Natural killer cell (primary cell): ENCODE measurements around the gene SLC22A23. TPM values are rescaled to one million over a fixed set of nuclear protein-coding genes. Genes with fewer than 3 reads are reported as not detected.
"Not testable (repeated sequence)": the region's sequence is repeated elsewhere in the genome, so short reads cannot be mapped to it uniquely, and the experiment has no call there.

Source experiments
- ATAC-seq, 3 donors: fragments of 150-1000 bp in 2 of 3; fragments of 200-7000 bp in 1 of 3; cut with Tn5 transposase; 1 replicate in 1 of 3; 2 replicates in 2 of 3; pipeline ENCODE4 v1.10.0; 2021; ENCODE audit warnings: mild to moderate bottlenecking in 2 of 3, moderate library complexity in 2 of 3
- DNase-seq, 2 donors: peaks; one replicate each; pipeline versions ENCODE4 v3.0.0 to v3.0.0-alpha.2; 2013 to 2021; ENCODE audit warnings: mixed read lengths in 1 of 2
- H3K27ac ChIP-seq: one replicate; pipeline ENCODE4 v1.5.1; 2013; ENCODE audit warnings: mild to moderate bottlenecking, low read length
- H3K27me3 ChIP-seq: one replicate; pipeline ENCODE4 v1.6.1; 2013; ENCODE audit warnings: low read length; ENCODE audit not compliant: control insufficient read depth, insufficient read depth
- H3K36me3 ChIP-seq: one replicate; pipeline ENCODE4 v1.6.1; 2013; ENCODE audit warnings: low read length; ENCODE audit not compliant: control insufficient read depth, insufficient read depth
- H3K4me1 ChIP-seq: one replicate; pipeline ENCODE4 v1.6.1; 2013; ENCODE audit warnings: low read length; ENCODE audit not compliant: control insufficient read depth, insufficient read depth
- H3K4me3 ChIP-seq: one replicate; pipeline ENCODE4 v1.5.1; 2013; ENCODE audit warnings: low read length
- H3K9me3 ChIP-seq: one replicate; pipeline ENCODE4 v1.6.1; 2013; ENCODE audit warnings: low read length; ENCODE audit not compliant: control insufficient read depth, insufficient read depth
- H3K27ac Mint-ChIP-seq, 2 donors: one replicate each; pipeline ENCODE4 v1.8.0; 2022; ENCODE audit warnings: mild to moderate bottlenecking in 2 of 2, mixed read lengths in 2 of 2, moderate library complexity in 1 of 2
- H3K27me3 Mint-ChIP-seq, 2 donors: one replicate each; pipeline ENCODE4 v1.8.0; 2022; ENCODE audit warnings: low read depth in 2 of 2, mixed read lengths in 2 of 2
- H3K36me3 Mint-ChIP-seq: one replicate; pipeline ENCODE4 v1.8.0; 2022; ENCODE audit warnings: mixed read lengths
- H3K4me1 Mint-ChIP-seq, 2 donors: one replicate each; pipeline ENCODE4 v1.8.0; 2022; ENCODE audit warnings: mixed read lengths in 2 of 2
- H3K4me3 Mint-ChIP-seq: one replicate; pipeline ENCODE4 v1.8.0; 2022; ENCODE audit warnings: mild to moderate bottlenecking, moderate library complexity, mixed read lengths
- H3K9me3 Mint-ChIP-seq, 2 donors: one replicate each; pipeline ENCODE4 v1.8.0; 2022; ENCODE audit warnings: mixed read lengths in 2 of 2
- WGBS: methylation state at CpG from one replicate; pipeline ENCODE4 v1.1.7; 2013; ENCODE audit warnings: missing lambda C conversion rate; ENCODE audit not compliant: insufficient coverage; 5-methylcytosine and 5-hydroxymethylcytosine counted together
- intact Hi-C: fragments of 100-400 bp; cut with micrococcal nuclease; formaldehyde crosslinking; loops from one replicate; pipeline ENCODE4 v1.14.2; 2022
- total RNA-seq, 4 donors: library from RNA; stranded (reverse); fragments of 120-200 nt in 1 of 4; gene quantifications; one replicate each; pipeline versions ENCODE4 v1.2.3 to v1.2.4, GENCODE V29; 2013 to 2022
- TF ChIP-seq, protein P1 (sequence below): fragments of 200-600 bp; IDR thresholded peaks from one replicate; pipeline ENCODE4 v1.8.0; 2022; ENCODE audit warnings: antibody characterized with exemption

Gene SLC22A23
- total RNA-seq, 3 donors from 2014 or later (not counting 1 experiment from before 2014, with no cell fraction given): 0.24 to 0.79 (median 0.38) TPM

DNA sequence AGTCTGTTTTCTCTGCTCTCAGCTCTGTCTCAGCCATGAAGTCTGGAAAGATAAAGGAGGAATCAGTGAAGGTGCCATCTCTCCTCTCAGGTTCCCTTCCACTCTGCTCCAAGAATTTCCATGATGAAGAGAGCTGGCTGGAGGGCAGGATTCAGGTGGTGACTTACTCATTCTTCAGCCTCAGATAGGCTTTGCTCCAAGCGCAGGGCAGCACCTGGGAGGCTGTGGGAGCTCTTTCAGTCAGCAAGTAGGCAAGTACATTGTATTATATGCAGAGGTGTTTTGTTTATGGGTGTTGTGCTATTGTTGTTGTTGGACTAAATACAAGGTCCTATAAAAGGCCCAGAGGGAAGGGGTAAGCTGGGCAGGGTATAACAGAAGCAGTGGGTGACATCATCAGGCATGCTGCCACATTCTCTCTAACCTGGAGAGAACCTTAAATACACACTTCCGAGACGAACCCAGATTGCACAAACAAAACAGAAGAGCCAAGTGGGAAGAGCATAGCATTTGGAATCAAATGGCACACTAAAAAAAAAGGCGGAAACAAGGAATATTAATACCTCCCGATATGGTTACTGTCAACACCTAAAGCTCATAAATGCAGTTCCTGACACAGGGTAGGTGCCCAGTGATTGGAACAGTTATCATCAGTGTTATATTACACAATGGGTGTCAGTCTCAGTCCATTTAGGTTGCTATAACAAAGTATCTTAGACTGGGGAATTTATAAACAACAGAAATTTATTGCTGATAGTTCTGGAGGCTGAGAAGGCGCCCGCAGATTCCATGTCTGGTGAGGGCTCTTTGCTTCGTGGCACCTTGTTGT, 212.6 kb downstream of the SLC22A23 start:
- Histone ChIP-seq H3K27ac (no peak overlapping the region), H3K4me3 (no peak overlapping the region), H3K9me3 (no peaks in the 10 kb centered on the region), H3K4me1 (no peaks in the 10 kb centered on the region), H3K27me3 (peaks cover 2% of the 10 kb centered on the region), H3K36me3 (no peaks in the 10 kb centered on the region)
- 92% methylated on average over 8 of the region's 8 CpGs for WGBS
- ATAC-seq: no peak
- Mint-ChIP-seq H3K4me3 (no peak overlapping the region), H3K27me3 (peaks cover 39 to 70% of the 10 kb centered on the region in 2 donors), H3K9me3 (no peaks in the 10 kb centered on the region), H3K4me1 (no peaks in the 10 kb centered on the region), H3K27ac (no peak overlapping the region), H3K36me3 (no peaks in the 10 kb centered on the region)
- DNase-seq: no peak
- intact Hi-C loops: no loop called here
- TF ChIP-seq, protein P1, sequence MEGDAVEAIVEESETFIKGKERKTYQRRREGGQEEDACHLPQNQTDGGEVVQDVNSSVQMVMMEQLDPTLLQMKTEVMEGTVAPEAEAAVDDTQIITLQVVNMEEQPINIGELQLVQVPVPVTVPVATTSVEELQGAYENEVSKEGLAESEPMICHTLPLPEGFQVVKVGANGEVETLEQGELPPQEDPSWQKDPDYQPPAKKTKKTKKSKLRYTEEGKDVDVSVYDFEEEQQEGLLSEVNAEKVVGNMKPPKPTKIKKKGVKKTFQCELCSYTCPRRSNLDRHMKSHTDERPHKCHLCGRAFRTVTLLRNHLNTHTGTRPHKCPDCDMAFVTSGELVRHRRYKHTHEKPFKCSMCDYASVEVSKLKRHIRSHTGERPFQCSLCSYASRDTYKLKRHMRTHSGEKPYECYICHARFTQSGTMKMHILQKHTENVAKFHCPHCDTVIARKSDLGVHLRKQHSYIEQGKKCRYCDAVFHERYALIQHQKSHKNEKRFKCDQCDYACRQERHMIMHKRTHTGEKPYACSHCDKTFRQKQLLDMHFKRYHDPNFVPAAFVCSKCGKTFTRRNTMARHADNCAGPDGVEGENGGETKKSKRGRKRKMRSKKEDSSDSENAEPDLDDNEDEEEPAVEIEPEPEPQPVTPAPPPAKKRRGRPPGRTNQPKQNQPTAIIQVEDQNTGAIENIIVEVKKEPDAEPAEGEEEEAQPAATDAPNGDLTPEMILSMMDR: no peak

DNA sequence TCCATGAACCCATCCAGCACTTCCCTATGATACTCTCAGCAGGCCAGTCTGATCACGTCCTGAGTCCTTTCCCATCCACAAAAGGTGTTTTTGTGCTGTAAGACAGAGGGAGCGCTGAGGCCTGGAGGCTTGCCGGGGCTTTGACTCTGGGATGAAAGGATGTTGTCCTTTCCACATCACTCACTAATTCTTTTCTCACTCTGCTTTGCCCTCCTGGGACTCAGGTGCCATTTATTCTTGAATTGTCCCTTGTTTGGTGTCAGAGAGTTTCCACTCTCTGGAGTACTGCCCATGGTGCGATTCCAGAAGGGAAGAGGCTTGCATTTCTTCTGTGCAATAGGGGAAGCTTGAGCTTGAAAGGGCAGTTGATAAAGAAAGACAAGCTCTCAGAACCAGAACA, 214.1 kb downstream of the SLC22A23 start:
- Mint-ChIP-seq H3K4me1 (no peaks in the 10 kb centered on the region), H3K9me3 (no peaks in the 10 kb centered on the region), H3K36me3 (no peaks in the 10 kb centered on the region), H3K27me3 (peaks cover 45 to 66% of the 10 kb centered on the region in 2 donors), H3K4me3 (no peak overlapping the region), H3K27ac (no peak overlapping the region)
- Histone ChIP-seq H3K27me3 (peaks cover 2% of the 10 kb centered on the region), H3K27ac (no peak overlapping the region), H3K4me3 (no peak overlapping the region), H3K4me1 (no peaks in the 10 kb centered on the region), H3K9me3 (no peaks in the 10 kb centered on the region), H3K36me3 (no peaks in the 10 kb centered on the region)
- WGBS: 100% methylated on average over 4 of the region's 4 CpGs
- ATAC-seq (no peak), DNase-seq (no peak)
- TF ChIP-seq, protein P1: no peak
- intact Hi-C loops: no loop called here

DNA sequence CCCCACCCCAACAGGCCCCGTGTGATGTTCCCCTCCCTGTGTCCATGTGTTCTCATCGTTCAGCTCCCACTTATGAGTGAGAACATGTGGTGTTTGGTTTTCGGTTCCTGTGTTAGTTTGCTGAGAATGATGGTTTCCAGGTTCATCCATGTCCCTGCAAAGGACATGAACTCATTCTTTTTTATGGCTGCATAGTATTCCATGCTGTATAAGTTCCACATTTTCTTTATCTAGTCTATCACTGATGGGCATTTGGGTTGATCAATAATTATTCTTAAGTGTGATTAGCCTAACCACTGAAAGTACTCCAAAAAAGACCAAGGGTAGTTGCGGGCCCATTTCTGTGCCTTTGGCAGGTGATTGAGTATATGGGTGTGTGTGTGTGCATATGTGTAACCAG, 215.1 kb downstream of the SLC22A23 start:
- H3K27ac Mint-ChIP-seq, H3K4me3 ChIP-seq, H3K36me3 ChIP-seq, H3K4me3 Mint-ChIP-seq, H3K36me3 Mint-ChIP-seq, H3K4me1 ChIP-seq, H3K27ac ChIP-seq, H3K4me1 Mint-ChIP-seq, DNase-seq, H3K9me3 Mint-ChIP-seq, H3K9me3 ChIP-seq, ATAC-seq, H3K27me3 ChIP-seq, intact Hi-C loops: not testable (repeated sequence)
- WGBS: 90% methylated on average over 2 of the region's 4 CpGs
- H3K27me3 Mint-ChIP-seq: peaks cover 50 to 64% of the 10 kb centered on the region in 2 donors

DNA sequence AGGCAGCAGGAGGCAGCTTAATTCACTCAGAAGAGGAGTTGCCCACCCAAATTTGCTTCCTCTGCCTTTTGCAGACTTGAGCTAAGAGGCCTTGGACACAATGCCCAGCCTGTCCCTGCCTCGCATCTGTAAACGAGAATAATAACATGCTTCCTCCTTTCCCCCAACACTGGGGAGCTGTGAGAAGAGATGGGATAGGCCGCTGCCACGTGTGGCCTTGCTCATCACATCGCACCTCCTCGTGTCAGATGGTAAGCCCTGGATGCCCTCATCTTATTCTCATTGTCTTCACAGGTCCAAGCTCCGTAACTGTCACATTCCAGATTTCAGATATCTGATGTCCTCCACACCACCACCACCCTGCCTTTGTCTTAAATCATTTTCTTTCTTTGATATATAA, 216.3 kb downstream of the SLC22A23 start:
- Histone ChIP-seq H3K27ac (no peak overlapping the region), H3K36me3 (no peaks in the 10 kb centered on the region), H3K9me3 (no peaks in the 10 kb centered on the region), H3K4me1 (no peaks in the 10 kb centered on the region), H3K27me3 (peaks cover 5% of the 10 kb centered on the region), H3K4me3 (no peak overlapping the region)
- no peaks in the 10 kb centered on the region for H3K9me3 Mint-ChIP-seq
- no peak overlapping the region for H3K27ac Mint-ChIP-seq
- ATAC-seq: no peak
- TF ChIP-seq, protein P1: no peak
- WGBS: 96% methylated on average over 5 of the region's 7 CpGs
- no peak overlapping the region for H3K4me3 Mint-ChIP-seq
- H3K4me1 Mint-ChIP-seq: no peaks in the 10 kb centered on the region
- intact Hi-C loops: no loop called here
- no peaks in the 10 kb centered on the region for H3K36me3 Mint-ChIP-seq
- DNase-seq: no peak
- peaks cover 54 to 68% of the 10 kb centered on the region in 2 donors for H3K27me3 Mint-ChIP-seq
